ENCODE measurements around the gene OR1N1.
"Not testable (repeated sequence)": the region's sequence is repeated elsewhere in the genome, so short reads cannot be mapped to it uniquely, and the experiment has no call there.

The OR1N1 gene

DNA sequence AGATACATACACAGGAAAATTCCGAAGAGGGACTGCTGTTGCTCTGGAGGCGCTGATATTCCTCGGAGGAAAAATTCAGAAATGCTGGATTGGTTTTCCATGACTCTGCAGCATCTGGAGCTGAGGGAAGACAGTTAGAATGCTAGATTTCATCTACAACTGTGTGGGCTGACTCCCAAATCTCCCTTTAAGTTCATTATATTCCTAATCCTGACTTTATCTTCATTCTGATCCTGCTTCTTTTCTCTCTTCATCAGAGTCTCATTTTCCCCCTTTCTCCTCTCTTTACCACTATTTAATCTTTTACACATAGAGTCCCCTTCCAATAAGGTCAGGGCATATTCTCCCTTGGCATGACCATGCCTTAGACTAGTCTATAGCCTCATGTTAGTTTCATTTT is at the start of gene OR1N1:
Gene OR1N1, minus strand, starts transcription at position 101 of the 400 bp plus-strand sequence. Its CDS starts 0 bp downstream, at position 101.
- DNase-seq (ENCODE audit: low read depth), result no peak

DNA sequence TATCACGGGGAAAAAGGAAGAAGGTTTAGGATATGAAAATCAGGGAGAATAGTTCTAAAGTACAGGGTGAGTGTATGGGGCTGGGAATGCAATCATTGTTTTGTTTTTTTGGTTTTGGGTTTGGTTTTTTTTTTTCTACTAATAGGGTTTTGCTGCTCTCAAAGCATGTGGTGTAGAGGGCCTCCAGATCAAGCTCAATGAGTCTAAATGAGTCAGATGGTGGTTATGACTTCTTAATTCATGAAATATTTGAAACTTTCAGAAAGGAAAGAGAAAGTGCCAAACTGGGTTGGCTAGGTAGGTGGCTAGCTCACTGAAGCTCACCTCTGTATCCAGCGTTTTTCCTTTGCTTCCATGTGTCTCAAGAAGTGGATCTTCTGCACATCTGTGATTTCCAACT is 45.4 kb upstream of the OR1N1 start:
- DNase-seq (ENCODE audit: low read depth), result no peak

GRCh38 chr9:122567901-122568300 is 40.8 kb upstream of the OR1N1 start:
- DNase-seq (ENCODE audit: low read depth), result no peak

- DNase-seq (ENCODE audit: low read depth), result no peak
Observed at GRCh38 chr9:122562134-122562760, 35.2 kb upstream of the OR1N1 start.

- DNase-seq (ENCODE audit: low read depth), result no peak
Observed at GRCh38 chr9:122561446-122561845, 34.4 kb upstream of the OR1N1 start.

DNA sequence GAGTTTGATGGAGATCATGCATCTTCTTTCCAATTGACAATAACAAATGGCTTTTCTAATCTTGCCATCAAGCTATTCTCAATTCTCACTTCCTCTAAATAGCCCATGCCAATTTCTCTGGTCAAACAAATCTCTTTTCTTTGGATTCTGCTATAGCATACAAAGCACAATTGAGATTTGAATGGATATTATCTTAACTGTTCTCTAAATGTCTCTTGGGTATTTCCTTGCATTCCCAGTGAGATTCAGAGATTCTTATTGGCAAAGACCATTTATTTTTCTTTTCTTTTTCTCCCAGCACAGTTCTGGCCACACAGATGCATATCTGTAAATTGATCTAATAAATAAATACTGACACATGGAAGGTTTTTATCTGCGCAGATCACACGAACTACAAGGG is 25.7 kb upstream of the OR1N1 start, which contains the start of gene OR1N2:
Gene OR1N2, plus strand, starts transcription at position 301 of the 400 bp plus-strand sequence. CDS start 100 bp downstream, outside the sequence.
- no peak for DNase-seq (ENCODE audit: low read depth)

DNA sequence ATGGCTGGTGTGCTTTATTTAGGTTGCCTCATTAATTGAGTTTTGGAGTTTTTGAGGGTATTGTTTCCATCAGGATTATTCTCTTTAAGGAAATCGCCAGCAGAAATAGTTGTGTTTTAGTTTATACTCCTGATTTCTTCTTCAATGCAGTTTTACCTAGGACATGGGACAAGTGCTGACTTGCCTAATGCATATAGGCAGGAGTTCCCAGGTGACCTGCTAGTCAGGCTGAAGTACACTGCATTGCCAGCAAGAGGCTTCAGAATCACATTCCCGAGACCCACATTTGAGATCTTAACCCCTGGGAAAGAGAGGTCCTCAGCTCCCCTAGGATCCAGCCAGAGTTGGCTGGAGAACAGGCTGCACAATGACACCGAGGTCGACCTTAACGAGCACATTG is 24.3 kb upstream of the OR1N1 start:
- no peak for DNase-seq (ENCODE audit: low read depth)

- no peak for DNase-seq (ENCODE audit: low read depth)
Observed at GRCh38 chr9:122546196-122546595, 19.1 kb upstream of the OR1N1 start.

- no peak for DNase-seq (ENCODE audit: low read depth)
Observed at GRCh38 chr9:122538757-122539156, 11.7 kb upstream of the OR1N1 start.

DNA sequence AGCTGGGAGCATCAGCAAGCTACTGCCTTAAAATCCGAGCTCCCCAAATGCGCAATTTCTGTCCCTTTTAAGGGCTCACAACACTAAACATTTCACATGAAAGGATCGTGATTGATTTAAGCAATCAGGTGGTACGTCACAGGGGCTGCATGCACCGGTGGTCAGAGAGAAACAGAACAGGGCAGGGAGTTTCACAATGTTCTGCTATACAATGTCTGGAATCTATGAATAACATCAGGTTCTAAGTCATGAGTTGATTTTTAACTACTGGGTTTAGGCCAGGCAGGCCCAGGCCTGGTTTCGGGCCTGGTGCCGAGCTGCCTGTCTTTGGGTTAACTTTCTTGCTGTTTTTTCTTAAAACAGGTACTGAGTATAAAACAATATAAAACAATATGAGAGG is 10.0 kb upstream of the OR1N1 start:
- not testable (repeated sequence) for DNase-seq (ENCODE audit: low read depth)

GRCh38 chr9:122536134-122536533 is 9.0 kb upstream of the OR1N1 start:
- DNase-seq (ENCODE audit: low read depth), result no peak

DNA sequence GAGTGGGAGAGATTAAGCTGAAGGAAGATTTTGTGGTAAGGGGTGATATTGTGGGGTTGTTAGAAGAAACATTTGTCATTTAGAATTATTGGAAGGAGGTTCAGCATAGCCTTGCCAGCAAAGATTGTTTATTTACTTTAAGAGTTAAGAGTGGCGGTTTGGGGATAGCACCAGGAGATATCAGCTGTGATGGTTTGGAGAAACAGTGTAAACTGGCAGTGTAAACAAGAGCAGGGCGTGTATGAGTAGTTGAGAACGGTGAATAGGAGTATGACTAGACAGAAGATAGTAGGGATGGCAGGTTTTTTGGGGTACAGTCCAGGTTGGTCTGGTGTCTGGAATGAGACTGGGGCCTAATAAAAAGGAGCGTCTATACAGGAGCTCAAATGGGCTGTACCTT is 4.1 kb upstream of the OR1N1 start:
- not testable (repeated sequence) for DNase-seq (ENCODE audit: low read depth)

DNA sequence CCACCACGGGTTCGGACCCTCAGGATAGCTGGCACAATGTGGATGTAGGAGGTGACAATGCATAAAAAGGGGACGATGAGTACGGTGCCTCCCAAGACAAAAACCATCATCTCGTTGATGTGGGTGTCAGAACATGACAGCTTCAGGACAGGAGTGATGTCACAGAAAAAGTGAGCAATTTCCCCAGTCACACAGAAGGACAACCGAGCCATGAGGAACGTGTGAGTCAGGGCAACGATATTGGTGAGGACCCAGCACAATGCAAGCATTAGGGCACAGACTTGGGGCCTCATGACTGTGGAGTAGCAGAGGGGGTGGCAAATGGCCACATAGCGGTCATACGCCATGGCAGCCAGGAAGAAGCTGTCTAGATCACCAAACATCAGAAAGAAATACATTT is 491 bp downstream of the OR1N1 start:
- DNase-seq (ENCODE audit: low read depth), result no peak

DNA sequence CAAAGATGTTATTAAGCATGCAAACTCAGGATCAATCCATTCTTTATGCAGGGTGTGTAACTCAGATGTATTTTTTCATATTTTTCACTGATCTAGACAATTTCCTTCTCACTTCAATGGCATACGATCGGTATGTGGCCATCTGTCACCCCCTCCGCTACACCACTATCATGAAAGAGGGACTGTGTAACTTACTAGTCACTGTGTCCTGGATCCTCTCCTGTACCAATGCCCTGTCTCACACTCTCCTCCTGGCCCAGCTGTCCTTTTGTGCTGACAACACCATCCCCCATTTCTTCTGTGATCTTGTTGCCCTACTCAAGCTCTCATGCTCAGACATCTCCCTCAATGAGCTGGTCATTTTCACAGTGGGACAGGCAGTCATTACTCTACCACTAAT is 7.7 kb downstream of the OR1N1 start:
- DNase-seq (ENCODE audit: low read depth), result no peak

DNA sequence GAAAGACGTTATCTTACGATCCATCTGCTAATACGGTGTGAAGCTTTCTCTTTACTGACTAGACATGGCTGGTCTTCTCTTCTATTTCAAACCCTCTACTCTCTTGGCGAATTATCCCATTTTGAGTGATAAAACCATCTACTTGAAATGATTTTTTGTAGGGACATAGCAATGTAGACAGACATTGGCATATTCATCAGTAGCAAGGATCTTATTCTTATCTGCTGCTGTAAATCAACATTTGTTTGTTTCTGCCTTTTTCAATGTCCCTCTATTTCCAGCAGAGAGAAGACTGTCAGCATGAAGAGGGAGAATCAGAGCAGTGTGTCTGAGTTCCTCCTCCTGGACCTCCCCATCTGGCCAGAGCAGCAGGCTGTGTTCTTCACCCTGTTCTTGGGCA is 8.3 kb downstream of the OR1N1 start, which contains the start of gene OR1J4:
Gene OR1J4, plus strand, starts transcription at position 301 of the 400 bp plus-strand sequence. Its CDS starts 0 bp downstream, at position 301.
- no peak for DNase-seq (ENCODE audit: low read depth)

GRCh38 chr9:122518226-122518625 is 8.9 kb downstream of the OR1N1 start:
- no peak for DNase-seq (ENCODE audit: low read depth)

DNA sequence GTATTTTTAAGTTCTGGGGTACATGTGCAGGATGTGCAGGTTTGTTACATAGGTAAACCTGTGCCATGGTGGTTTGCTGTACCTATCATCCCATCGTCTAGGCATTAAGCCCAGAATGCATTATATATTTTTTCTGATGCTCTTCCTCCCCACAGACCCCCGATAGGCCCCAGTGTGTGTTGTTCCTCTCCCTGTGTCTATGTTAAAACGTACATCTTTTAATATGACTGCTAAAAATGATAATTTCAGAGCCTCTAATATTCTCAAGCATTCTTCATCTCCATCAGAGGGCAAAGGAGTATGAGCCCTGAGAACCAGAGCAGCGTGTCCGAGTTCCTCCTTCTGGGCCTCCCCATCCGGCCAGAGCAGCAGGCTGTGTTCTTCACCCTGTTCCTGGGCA is 16.6 kb downstream of the OR1N1 start, which contains the start of gene OR1J2:
Gene OR1J2, plus strand, starts transcription at position 301 of the 400 bp plus-strand sequence. Its CDS starts 0 bp downstream, at position 301.
- no peak for DNase-seq (ENCODE audit: low read depth)

- no peak for DNase-seq (ENCODE audit: low read depth)
Observed at GRCh38 chr9:122506964-122507363, 20.1 kb downstream of the OR1N1 start.

DNA sequence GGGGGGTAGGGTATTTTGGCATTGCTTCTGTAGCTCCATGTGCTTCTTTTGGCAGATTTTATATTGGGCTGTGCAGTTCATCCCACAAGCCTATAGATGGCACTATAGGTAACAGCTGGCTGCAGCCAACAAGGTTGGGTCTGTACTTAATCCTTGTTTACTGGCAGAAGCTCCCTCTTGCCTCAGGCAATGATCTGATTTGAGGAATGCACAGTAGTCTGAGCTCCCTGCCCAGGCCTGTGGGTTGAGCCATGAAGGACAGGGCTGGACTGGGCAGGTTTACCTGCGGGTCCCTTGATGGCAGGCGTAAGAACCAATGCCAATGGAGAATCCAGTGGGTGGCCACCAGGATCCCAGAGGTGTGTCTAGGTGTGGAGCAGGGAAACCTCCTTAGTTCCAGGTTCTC is 28.2 kb downstream of the OR1N1 start:
- peak; percentile 3 for DNase-seq (ENCODE audit: low read depth)

GRCh38 chr9:122479062-122479461 is 48.0 kb downstream of the OR1N1 start:
- DNase-seq (ENCODE audit: low read depth), result no peak

GRCh38 chr9:122477826-122478225 is 49.3 kb downstream of the OR1N1 start, which contains the start of gene OR1J1:
Gene OR1J1 (minus strand): TSS chr9:122477926. CDS start chr9:122477926, 0 bp downstream.
- DNase-seq (ENCODE audit: low read depth), result no peak

DNA sequence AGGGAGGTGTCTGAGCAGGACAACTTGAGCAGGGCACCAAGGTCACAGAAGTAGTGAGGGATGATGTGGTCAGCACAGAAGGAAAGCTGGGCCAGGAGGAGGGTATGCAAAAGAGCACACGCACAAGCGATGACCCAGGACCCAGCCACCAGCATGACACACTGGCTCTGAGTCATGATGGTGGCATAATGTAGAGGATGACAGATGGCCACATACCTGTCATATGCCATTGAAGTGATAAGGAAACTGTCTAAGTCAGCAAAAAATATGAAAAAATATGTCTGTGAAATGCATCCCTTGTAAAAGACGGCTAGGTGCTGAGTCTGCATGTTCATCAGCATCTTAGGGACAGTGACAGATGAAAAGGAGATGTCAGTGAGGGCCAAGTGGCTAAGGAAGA is 49.7 kb downstream of the OR1N1 start:
- no peak for DNase-seq (ENCODE audit: low read depth)

All from non-pigmented ciliary epithelial cell (primary cell).